ENCODE measurements around the gene PADI2. TPM values are rescaled to one million over a fixed set of nuclear protein-coding genes. Genes with fewer than 3 reads are reported as not detected.

The PADI2 gene
- total RNA-seq, 4 donors from 2014 or later: 2.4 to 12.2 (median 6.3) TPM

DNA sequence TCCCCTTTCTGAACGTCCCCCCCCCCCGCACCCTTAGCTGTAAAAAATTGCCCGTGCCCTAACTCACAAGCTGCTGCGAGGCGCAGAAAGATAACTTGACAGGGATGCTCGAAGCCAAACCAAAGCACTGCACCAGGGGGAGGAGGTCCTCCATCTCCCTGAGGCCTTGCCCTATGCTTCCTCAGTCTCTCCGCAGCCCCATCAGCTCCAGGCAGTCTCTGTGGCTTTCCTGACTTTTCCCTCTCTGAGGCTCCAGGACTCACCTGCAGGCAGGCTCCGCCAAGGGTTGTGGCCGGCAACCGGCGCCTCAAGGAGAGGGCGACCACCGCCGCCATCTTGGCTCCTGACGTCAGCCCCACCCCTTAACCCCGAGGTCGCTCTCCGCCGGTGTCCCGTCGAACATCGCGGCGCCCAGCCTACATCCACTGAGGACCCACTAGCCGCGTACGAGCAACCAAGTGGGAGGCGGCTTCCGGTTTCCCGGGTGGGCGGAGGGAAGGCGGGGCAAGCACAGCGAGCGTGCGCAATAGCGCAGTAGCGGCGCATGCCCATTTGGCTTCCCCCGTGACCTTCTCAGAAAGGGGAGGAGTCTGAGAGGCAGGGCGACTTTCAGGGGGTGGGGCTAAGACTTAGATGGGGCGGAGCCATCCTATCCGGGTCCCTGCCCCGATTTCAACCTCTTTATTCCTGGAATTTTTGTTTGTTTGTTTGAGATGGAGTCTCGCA lies 65.4 kb downstream of the PADI2 start, which contains the start of gene SDHB:
Gene SDHB, minus strand, starts transcription at position 348 of the 726 bp plus-strand sequence. Its CDS starts 13 bp downstream, at position 335.
- TF ChIP-seq POLR2A (IDR thresholded peaks at IDR 0.05) (peak; percentile 66 to 91), EP300 (IDR thresholded peaks at IDR 0.05) (peak; percentile 98 to 99)
- TF ChIP-seq, protein P1, sequence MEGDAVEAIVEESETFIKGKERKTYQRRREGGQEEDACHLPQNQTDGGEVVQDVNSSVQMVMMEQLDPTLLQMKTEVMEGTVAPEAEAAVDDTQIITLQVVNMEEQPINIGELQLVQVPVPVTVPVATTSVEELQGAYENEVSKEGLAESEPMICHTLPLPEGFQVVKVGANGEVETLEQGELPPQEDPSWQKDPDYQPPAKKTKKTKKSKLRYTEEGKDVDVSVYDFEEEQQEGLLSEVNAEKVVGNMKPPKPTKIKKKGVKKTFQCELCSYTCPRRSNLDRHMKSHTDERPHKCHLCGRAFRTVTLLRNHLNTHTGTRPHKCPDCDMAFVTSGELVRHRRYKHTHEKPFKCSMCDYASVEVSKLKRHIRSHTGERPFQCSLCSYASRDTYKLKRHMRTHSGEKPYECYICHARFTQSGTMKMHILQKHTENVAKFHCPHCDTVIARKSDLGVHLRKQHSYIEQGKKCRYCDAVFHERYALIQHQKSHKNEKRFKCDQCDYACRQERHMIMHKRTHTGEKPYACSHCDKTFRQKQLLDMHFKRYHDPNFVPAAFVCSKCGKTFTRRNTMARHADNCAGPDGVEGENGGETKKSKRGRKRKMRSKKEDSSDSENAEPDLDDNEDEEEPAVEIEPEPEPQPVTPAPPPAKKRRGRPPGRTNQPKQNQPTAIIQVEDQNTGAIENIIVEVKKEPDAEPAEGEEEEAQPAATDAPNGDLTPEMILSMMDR (IDR thresholded peaks at IDR 0.05): peak in 1 of 5 experiments; percentile 43
- H3K4me1 ChIP-seq: peaks cover 0 to 29% (median 15%) of the 10 kb centered on the region in 4 donors
- H3K27ac ChIP-seq: peak within 1 kb of the TSS; percentile 91 to 96 (median 93)
- WGBS, 2 donors: 0 to 2% methylated on average over 30 to 39 of the region's 44 CpGs
- peaks cover 0 to 15% (median 0%) of the 10 kb centered on the region in 3 donors for H3K36me3 ChIP-seq
- no peaks in the 10 kb centered on the region for H3K9me3 ChIP-seq
- DNase-seq (ENCODE audit: low spot score in 2 of 2): peak; percentile 95 to 96
- no peaks in the 10 kb centered on the region for H3K27me3 ChIP-seq
- peak within 1 kb of the TSS; percentile 69 to 85 (median 72) for H3K4me3 ChIP-seq

DNA sequence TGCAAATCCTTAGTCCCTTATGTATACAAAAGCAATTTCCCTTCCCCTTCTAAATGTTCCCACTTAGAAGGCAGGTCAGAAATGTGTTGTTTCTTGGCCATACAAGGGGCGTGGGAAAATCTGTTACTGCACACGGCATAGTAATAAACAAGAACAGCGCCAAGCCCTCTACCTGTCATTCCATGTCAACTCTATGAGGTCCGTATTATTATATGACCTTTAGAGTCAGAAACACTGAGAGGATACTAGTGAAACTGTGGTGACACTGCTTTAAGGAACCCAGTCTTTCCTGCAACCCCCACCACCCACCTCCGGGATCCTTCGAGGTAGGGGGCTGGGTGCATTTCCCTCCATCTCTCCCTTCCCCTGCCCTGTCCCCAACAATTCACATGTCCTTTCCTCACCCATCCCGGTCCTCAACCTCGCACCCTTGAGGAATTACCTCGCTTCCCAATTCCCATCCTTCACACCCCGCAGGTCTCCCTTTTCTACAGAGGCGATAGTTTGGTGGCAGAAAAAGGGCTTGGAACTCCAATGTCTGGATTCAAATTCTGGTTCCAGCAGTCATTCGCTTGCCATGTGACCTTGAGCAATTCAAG lies 66.1 kb downstream of the PADI2 start:
- Histone ChIP-seq H3K4me3 (peak overlapping the region; percentile 69 to 85 (median 72)), H3K27ac (peak overlapping the region; percentile 91 to 96 (median 93)), H3K4me1 (peaks cover 0 to 29% (median 15%) of the 10 kb centered on the region in 4 donors), H3K9me3 (no peaks in the 10 kb centered on the region), H3K27me3 (no peaks in the 10 kb centered on the region), H3K36me3 (peaks cover 0 to 16% (median 0%) of the 10 kb centered on the region in 3 donors)
- TF ChIP-seq POLR2A (IDR thresholded peaks at IDR 0.05) (no peak), EP300 (IDR thresholded peaks at IDR 0.05) (no peak)
- TF ChIP-seq, protein P1 (IDR thresholded peaks at IDR 0.05): no peak
- no peak for DNase-seq (ENCODE audit: low spot score in 2 of 2)
- WGBS, 2 donors: 5% methylated on average over 12 of the region's 12 CpGs

DNA sequence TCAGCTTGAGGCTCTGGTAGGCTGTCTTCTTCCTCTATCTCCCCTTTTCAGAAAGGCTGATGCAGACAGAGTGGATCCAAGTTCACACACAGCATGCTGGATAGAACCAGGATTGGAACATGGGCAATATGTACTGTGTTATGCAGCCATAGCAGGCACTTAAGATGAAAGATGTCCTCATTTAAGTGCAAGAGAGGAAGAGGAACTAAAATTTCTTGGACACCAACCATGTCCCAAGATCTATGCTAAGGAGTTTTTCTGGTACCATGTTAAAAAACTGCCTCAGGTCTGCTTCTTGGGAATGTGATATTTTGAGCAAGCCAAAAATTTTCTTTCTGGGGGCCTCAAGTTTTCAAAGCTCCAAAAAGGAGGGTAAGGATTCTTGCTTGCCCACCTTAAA lies 66.6 kb downstream of the PADI2 start:
- Histone ChIP-seq H3K4me3 (peak overlapping the region in 3 of 4 donors; percentile 70 to 85 (median 73)), H3K4me1 (peaks cover 0 to 35% (median 15%) of the 10 kb centered on the region in 4 donors), H3K36me3 (peaks cover 0 to 16% (median 0%) of the 10 kb centered on the region in 3 donors), H3K27ac (peak overlapping the region in 3 of 4 donors; percentile 91 to 96 (median 94)), H3K27me3 (no peaks in the 10 kb centered on the region), H3K9me3 (no peaks in the 10 kb centered on the region)
- DNase-seq (ENCODE audit: low spot score in 2 of 2): no peak
- no peak for TF ChIP-seq POLR2A (IDR thresholded peaks at IDR 0.05)
- TF ChIP-seq EP300 (IDR thresholded peaks at IDR 0.05): no peak
- TF ChIP-seq, protein P1 (IDR thresholded peaks at IDR 0.05): no peak

DNA sequence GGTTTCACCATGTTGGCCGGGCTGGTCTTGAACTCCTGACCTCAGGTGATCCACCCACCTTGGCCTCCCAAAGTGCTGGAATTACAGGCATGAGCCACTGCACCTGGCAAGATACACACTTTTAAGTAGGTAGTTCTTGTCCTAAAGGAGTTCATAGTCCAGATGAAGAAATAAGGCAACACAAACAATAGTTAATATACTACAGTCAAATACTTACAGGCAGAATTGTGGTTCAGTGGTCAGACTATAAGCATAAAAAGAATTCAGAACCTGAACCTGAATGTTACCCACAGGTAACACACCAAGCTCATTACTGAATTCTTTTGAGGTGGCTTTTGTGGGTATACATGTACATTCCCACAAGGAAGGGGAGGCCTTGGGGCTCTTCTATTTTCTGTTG lies 67.2 kb downstream of the PADI2 start:
- H3K27me3 ChIP-seq: no peaks in the 10 kb centered on the region
- no peak overlapping the region for H3K4me3 ChIP-seq
- no peaks in the 10 kb centered on the region for H3K9me3 ChIP-seq
- TF ChIP-seq, protein P1 (IDR thresholded peaks at IDR 0.05): no peak
- TF ChIP-seq EP300 (IDR thresholded peaks at IDR 0.05): no peak
- no peak for TF ChIP-seq POLR2A (IDR thresholded peaks at IDR 0.05)
- peak overlapping the region in 1 of 4 donors; percentile 96 for H3K27ac ChIP-seq
- peaks cover 0 to 16% (median 0%) of the 10 kb centered on the region in 3 donors for H3K36me3 ChIP-seq
- 71% methylated on average over 1 of the region's 1 CpG for WGBS, 2 donors
- no peak for DNase-seq (ENCODE audit: low spot score in 2 of 2)
- H3K4me1 ChIP-seq: peaks cover 0 to 36% (median 15%) of the 10 kb centered on the region in 4 donors

DNA sequence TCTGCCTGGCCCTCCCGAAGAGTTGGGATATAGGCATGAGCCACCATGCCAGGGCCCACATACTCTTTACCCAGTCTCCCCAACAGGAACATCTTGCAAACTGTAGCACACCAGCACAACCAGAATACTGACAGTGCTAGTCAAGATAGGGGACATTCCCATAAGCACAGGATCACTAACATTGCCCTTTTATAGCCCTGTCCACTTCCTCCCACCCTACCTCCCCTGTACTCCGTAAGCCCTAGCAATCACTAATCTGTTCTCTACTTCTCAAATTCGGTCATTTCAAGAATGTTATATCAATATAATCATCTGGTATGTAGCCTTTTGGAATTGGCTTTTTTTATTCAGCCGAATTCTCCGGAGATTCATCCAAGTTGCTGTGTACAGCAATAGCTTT lies 71.3 kb downstream of the PADI2 start:
- no peak for DNase-seq (ENCODE audit: low spot score in 2 of 2)
- H3K4me3 ChIP-seq: no peak overlapping the region
- TF ChIP-seq, protein P1 (IDR thresholded peaks at IDR 0.05): no peak
- TF ChIP-seq EP300 (IDR thresholded peaks at IDR 0.05) (no peak), POLR2A (IDR thresholded peaks at IDR 0.05) (no peak)
- peaks cover 0 to 31% (median 11%) of the 10 kb centered on the region in 3 donors for H3K36me3 ChIP-seq
- no peaks in the 10 kb centered on the region for H3K9me3 ChIP-seq
- peaks cover 0 to 49% (median 15%) of the 10 kb centered on the region in 4 donors for H3K4me1 ChIP-seq
- no peak overlapping the region for H3K27ac ChIP-seq
- no peaks in the 10 kb centered on the region for H3K27me3 ChIP-seq
- WGBS, 2 donors: 53 to 71% methylated on average over 5 of the region's 5 CpGs

Data from tibial nerve (tissue), 4 donors.